Pancreas (tissue), 10 donors: ENCODE results near the gene GRIA3. TPM values are rescaled to one million over a fixed set of nuclear protein-coding genes. Genes with fewer than 3 reads are reported as not detected.

ENCODE experiments used
- ATAC-seq, 4 donors: fragments of 200-7000 bp; cut with Tn5 transposase; one replicate each; pipeline versions ENCODE4 v1.8.0 to v1.9.1; 2020; ENCODE audit warnings: mild to moderate bottlenecking in 4 of 4, moderate library complexity in 4 of 4
- DNase-seq, 6 donors: peaks; one replicate each; pipeline ENCODE4 v3.0.0-alpha.2; 2020
- FAIRE-seq: peaks from 2 replicates; lab custom pipeline; 2012; peaks lifted over from hg19 to GRCh38; lab: Jason Lieb, UNC
- H3K27ac ChIP-seq, 4 donors: fragments of 200-600 bp; sonication (generic); 1 replicate in 3 of 4; 2 replicates in 1 of 4; pipeline versions ENCODE4 v1.5.0 to v1.8.0; 2020
- H3K27me3 ChIP-seq, 4 donors: fragments of 200-600 bp; one replicate each; pipeline ENCODE4 v1.8.0; 2021
- H3K36me3 ChIP-seq, 3 donors: fragments of 200-600 bp; sonication (generic) in 1 of 3; one replicate each; pipeline versions ENCODE4 v1.5.0 to v1.8.0; 2020 to 2021
- H3K4me1 ChIP-seq, 3 donors: fragments of 200-600 bp; one replicate each; pipeline ENCODE4 v1.8.0; 2021
- H3K4me3 ChIP-seq, 4 donors: fragments of 200-600 bp; sonication (generic) in 2 of 4; one replicate each; pipeline versions ENCODE4 v1.5.0 to v1.8.0; 2020 to 2021
- H3K9me3 ChIP-seq, 4 donors: fragments of 200-600 bp; one replicate each; pipeline ENCODE4 v1.8.0; 2021
- WGBS, 2 donors: extraction: QIAGEN DNeasy Blood & Tissue Kit; methylation state at CpG; one replicate each; pipeline ENCODE4 v1.1.7; 2013; 5-methylcytosine and 5-hydroxymethylcytosine counted together
- intact Hi-C, 3 donors: fragments of 100-400 bp; cut with DNase I; formaldehyde crosslinking; loops; one replicate each; pipeline versions ENCODE4 v1.11.1 to v1.14.2; 2022
- polyA plus RNA-seq, 2 donors: library from polyadenylated mRNA; stranded (reverse); fragments of 200-250 nt; gene quantifications; one replicate each; pipeline ENCODE4 v1.2.3, GENCODE V29; 2013
- total RNA-seq, 6 donors: library from RNA; stranded (reverse); fragmentation: NEBNext Ultra II Directional in 4 of 6; extraction: Animal tissue kit (Norgen Biotek cat#: 25700) in 4 of 6; gene quantifications; one replicate each; pipeline versions ENCODE4 v1.2.1 to v1.2.4, GENCODE V29; 2021 to 2023
- TF ChIP-seq, protein P1 (sequence below), 4 donors: fragments of 200-600 bp; sonication (generic) in 3 of 4; IDR thresholded peaks; one replicate each; pipeline versions ENCODE4 v1.5.0 to v1.8.0; 2021; ENCODE audit warnings: antibody characterized with exemption in 4 of 4
- donor health status: healthy with polysubstance abuse.
- donor health status: DM: no; HTN: no; CAD: no; lungs with moderate emphysema.
- donor health status: DM: no; HTN: no; CAD: no.
- donor health status: control.
- donor health status: control.
- donor health status: Bipolar disorder and iron deficiency.
- donor health status: DM: yes; HTN: yes; CAD: no.
- donor health status: DM: no; HTN: no; CAD: no.
- donor health status: DM: no; HTN: no; CAD: no.
- donor health status: DM: yes; HTN: yes; CAD: no.

Gene GRIA3
- total and polyA plus RNA-seq, 8 donors: 0.28 to 11.8 (median 1.6) TPM

DNA sequence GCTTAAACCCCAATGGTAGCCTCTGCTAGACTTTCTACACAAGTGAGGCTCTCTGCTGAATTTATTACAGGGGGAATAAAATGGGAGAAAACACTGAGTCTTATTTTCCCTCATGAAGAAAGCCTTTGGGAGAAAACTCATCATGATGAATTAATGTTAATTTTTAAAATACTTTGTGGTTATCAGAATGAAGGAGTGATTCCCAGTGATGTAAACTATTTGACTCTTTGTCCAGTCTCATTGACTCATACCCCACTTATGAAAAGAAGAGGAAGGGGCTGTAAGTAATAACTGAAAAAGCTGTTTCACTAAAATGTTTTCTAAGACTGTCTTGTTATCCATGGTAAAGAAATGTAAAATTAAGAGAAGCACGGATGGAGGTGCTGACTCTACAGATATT lies 208.8 kb downstream of the GRIA3 start:
- H3K27ac ChIP-seq: no peak overlapping the region
- FAIRE-seq: no peak
- H3K27me3 ChIP-seq: no peaks in the 10 kb centered on the region
- WGBS, 2 donors: 71 to 84% methylated on average over 1 of the region's 1 CpG
- no peaks in the 10 kb centered on the region for H3K36me3 ChIP-seq
- H3K9me3 ChIP-seq: no peaks in the 10 kb centered on the region
- intact Hi-C loops: no loop called here
- DNase-seq: no peak
- ATAC-seq: no peak
- H3K4me3 ChIP-seq: no peak overlapping the region
- H3K4me1 ChIP-seq: no peaks in the 10 kb centered on the region
- TF ChIP-seq, protein P1, sequence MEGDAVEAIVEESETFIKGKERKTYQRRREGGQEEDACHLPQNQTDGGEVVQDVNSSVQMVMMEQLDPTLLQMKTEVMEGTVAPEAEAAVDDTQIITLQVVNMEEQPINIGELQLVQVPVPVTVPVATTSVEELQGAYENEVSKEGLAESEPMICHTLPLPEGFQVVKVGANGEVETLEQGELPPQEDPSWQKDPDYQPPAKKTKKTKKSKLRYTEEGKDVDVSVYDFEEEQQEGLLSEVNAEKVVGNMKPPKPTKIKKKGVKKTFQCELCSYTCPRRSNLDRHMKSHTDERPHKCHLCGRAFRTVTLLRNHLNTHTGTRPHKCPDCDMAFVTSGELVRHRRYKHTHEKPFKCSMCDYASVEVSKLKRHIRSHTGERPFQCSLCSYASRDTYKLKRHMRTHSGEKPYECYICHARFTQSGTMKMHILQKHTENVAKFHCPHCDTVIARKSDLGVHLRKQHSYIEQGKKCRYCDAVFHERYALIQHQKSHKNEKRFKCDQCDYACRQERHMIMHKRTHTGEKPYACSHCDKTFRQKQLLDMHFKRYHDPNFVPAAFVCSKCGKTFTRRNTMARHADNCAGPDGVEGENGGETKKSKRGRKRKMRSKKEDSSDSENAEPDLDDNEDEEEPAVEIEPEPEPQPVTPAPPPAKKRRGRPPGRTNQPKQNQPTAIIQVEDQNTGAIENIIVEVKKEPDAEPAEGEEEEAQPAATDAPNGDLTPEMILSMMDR (IDR thresholded peaks at IDR 0.05): no peak

DNA sequence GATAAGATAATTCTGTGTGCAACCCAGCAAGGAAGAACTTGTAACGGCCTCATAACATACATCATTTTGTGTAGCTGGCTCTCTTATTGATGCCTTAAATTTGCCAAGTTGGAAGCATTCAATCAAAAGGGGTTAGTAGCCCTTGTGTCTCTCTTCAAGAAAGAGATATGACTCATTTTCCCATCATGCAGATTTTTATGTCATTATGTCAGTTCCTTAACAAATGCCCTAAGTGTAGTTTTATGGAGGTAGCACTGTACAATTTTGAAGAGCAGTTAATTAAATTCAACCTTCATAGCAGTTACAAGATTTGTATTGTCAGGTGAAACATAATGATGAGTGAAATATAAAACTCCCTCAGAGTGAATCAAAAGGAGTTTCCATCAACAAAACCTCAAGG lies 215.6 kb downstream of the GRIA3 start:
- WGBS, 2 donors: 44 to 69% methylated on average over 1 of the region's 1 CpG
- TF ChIP-seq, protein P1 (IDR thresholded peaks at IDR 0.05): no peak
- Histone ChIP-seq H3K27ac (no peak overlapping the region), H3K27me3 (no peaks in the 10 kb centered on the region), H3K9me3 (no peaks in the 10 kb centered on the region), H3K4me3 (no peak overlapping the region), H3K4me1 (no peaks in the 10 kb centered on the region), H3K36me3 (no peaks in the 10 kb centered on the region)
- ATAC-seq (no peak), FAIRE-seq (no peak), DNase-seq (no peak)
- intact Hi-C loops: no loop called here

DNA sequence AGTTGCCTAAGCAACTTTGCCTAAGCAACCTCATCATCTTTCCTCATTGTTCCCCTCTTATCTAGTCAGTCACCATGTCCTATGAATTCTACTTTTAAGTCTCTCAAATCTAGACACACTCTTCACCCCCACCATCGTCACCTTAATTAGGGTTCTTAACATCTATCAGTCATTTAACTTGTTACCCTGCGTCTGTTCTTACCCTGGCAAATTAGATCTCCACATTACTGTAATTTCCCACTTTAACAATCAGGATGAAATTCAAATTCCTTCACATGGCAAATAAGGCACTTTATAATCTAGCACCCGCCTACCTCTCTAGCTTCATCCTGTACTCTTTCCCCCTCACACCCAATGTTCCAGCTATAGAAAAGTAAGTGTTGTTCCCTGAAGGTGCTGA lies 221.2 kb downstream of the GRIA3 start:
- ATAC-seq (no peak), DNase-seq (no peak), FAIRE-seq (no peak)
- Histone ChIP-seq H3K27ac (no peak overlapping the region), H3K4me3 (no peak overlapping the region), H3K36me3 (no peaks in the 10 kb centered on the region), H3K4me1 (no peaks in the 10 kb centered on the region), H3K27me3 (peaks cover 0 to 7% (median 0%) of the 10 kb centered on the region in 4 donors), H3K9me3 (no peaks in the 10 kb centered on the region)
- TF ChIP-seq, protein P1 (IDR thresholded peaks at IDR 0.05): no peak
- intact Hi-C loops: no loop called here
- WGBS, 2 donors: 73 to 86% methylated on average over 3 of the region's 3 CpGs

DNA sequence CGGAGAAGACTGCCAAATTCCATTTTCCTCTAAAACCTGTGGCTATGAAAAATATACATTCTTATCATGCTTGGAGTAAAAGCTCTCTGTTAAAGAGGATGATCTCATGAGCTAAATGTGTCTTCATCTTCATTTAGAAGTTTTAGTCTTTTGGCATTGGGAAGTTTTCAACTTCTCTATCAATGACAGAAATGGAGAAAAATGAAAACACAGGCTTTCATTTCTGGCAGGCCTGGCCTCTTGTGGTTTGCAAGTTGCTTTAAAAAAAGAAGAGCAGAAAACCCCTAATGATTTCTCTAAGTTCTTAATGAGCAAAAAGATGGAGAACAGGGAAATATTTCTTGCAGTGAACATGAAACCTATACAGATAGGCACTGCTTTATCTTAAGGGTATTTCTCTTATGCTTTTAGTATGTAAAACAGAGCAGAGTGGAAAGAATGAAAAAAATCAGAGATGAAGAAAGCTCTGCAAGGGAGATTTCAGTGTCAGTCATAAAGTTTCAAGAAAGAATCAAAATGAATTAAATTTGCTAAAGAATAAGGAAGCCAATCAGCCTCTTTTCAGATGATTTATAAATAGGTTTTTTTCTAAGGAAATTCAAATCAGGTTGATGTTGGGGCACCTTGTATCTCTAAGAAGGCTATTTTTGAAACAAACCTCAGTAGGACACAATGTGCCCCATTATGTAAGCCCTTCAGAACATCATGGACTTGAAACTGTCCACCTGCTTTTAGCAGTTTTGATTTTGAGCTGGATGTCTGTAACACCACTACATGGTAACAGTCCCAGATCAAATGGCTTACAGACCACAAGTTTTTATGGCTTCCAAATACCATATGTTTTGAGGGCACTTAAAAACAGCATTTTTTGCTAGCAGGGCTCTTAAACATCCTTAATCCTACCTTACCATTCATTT lies 225.0 kb downstream of the GRIA3 start:
- intact Hi-C loops: no loop called here
- no peak for ATAC-seq
- Histone ChIP-seq H3K27ac (no peak overlapping the region), H3K4me1 (no peaks in the 10 kb centered on the region), H3K27me3 (peaks cover 0 to 7% (median 2%) of the 10 kb centered on the region in 4 donors), H3K4me3 (no peak overlapping the region), H3K9me3 (no peaks in the 10 kb centered on the region), H3K36me3 (no peaks in the 10 kb centered on the region)
- TF ChIP-seq, protein P1 (IDR thresholded peaks at IDR 0.05): no peak
- DNase-seq: no peak
- peak; percentile 26 for FAIRE-seq
- 75 to 84% methylated on average over 1 of the region's 1 CpG for WGBS, 2 donors

DNA sequence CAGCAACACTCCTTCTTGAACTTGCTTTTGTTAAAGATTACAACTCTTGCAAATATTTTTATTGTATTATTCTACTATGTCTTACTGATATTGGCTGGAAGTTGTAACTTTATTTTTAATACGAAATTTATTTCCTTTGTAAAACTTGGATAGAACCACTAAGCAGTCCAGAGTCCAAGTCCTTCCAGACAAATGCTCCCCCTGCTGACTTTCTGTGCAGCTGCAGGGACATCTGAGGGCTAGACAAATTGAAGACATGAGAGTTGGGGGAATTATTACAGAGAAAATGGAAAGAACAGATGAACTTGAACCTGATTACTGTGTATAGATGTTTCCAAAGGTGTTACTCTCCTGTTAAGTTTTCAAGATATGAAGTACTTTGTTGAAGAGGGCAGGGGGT lies 238.8 kb downstream of the GRIA3 start:
- no peak overlapping the region for H3K27ac ChIP-seq
- FAIRE-seq (peak; percentile 96), ATAC-seq (peak; percentile 46 to 75 (median 70)), DNase-seq (peak in 2 of 6 donors; percentile 15 to 19)
- H3K27me3 ChIP-seq: no peaks in the 10 kb centered on the region
- intact Hi-C loops: no loop called here
- no peaks in the 10 kb centered on the region for H3K9me3 ChIP-seq
- TF ChIP-seq, protein P1 (IDR thresholded peaks at IDR 0.05): peak in 2 of 4 donors; percentile 58 to 59
- H3K4me1 ChIP-seq: no peaks in the 10 kb centered on the region
- no peak overlapping the region for H3K4me3 ChIP-seq
- H3K36me3 ChIP-seq: no peaks in the 10 kb centered on the region
- WGBS, 2 donors: 5 to 7% methylated on average over 1 of the region's 1 CpG
